Neural progenitor cell (in vitro differentiated cells): Measurements from ENCODE around the gene LONRF2.

Source experiments
- CTCF ChIP-seq: fragments of 200-600 bp; sonication (generic); IDR thresholded peaks from 2 replicates; pipeline ENCODE4 v1.5.1; 2017; ENCODE audit warnings: antibody characterized with exemption, mild to moderate bottlenecking
- EZH2 ChIP-seq: fragments of 200-600 bp; sonication (generic); IDR thresholded peaks from 2 replicates; pipeline ENCODE4 v1.6.1; 2017; ENCODE audit warnings: antibody characterized with exemption, mild to moderate bottlenecking, moderate library complexity
- EZH2phosphoT487 ChIP-seq: fragments of 200-600 bp; sonication (generic); IDR thresholded peaks from 2 replicates; pipeline ENCODE4 v1.6.1; 2017; ENCODE audit warnings: antibody characterized with exemption

- no peak for TF ChIP-seq CTCF
- peak; percentile 89 for TF ChIP-seq EZH2
- peak; percentile 87 for TF ChIP-seq EZH2phosphoT487
Observed at GRCh38 chr2:100321866-100322820, at the start of gene LONRF2.
